Stimulated activated naive CD8-positive, alpha-beta T cell treated with anti-CD3 and anti-CD28 coated beads, Interleukin-15, amount 100 ng/mL, for 72 hours (primary cell): ENCODE results near the gene FGD3.
A peak's percentile ranks its signal among the peaks of the same experiment; 100 is the strongest.

Source experiments
- ATAC-seq: fragments of 150-1000 bp; cut with Tn5 transposase; 2 replicates; pipeline ENCODE4 v1.10.0; 2021; ENCODE audit warnings: mild to moderate bottlenecking, moderate library complexity
- DNase-seq, 2 donors: peaks; one replicate each; pipeline ENCODE4 v3.0.0; 2021 to 2022
- H3K27ac Mint-ChIP-seq, 2 donors: one replicate each; pipeline ENCODE4 v1.8.0; 2022; ENCODE audit warnings: mild to moderate bottlenecking in 2 of 2, mixed read lengths in 2 of 2, moderate library complexity in 2 of 2
- H3K27me3 Mint-ChIP-seq: one replicate; pipeline ENCODE4 v1.8.0; 2022; ENCODE audit warnings: mixed read lengths
- H3K4me1 Mint-ChIP-seq: one replicate; pipeline ENCODE4 v1.8.0; 2022; ENCODE audit warnings: mild to moderate bottlenecking, mixed read lengths
- H3K4me3 Mint-ChIP-seq, 2 donors: one replicate each; pipeline ENCODE4 v1.8.0; 2022; ENCODE audit warnings: mild to moderate bottlenecking in 2 of 2, mixed read lengths in 2 of 2, moderate library complexity in 1 of 2
- H3K9me3 Mint-ChIP-seq, 2 donors: one replicate each; pipeline ENCODE4 v1.8.0; 2022; ENCODE audit warnings: mixed read lengths in 2 of 2

Gene FGD3

DNA sequence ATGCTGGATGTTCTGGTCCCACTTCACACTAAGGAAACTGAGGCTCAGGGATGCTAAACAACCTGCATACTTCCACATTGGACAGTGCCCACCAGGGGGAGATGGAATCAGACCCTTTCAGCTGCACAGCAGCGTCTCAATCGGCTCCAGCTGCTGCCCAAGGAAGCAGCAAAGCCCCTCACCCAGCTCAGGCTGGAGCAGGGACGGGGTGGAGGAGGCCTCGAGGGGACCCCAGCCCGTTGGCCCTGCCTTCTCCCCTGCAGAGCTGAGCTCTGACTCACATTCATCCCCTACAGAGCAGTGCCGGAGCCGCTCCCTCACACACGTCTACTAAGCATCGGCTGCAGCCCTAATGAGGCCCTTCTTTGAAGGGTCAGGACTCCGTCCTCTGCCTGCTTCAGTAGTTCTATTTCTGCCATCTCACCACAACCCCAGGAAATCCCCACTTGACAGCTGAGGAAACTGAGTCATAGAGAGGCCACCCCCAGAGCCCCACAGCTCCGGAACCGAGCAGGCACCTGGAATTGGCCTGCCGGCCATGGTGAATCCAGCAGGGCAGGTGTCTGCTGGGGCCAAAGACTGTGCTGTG is 89.7 kb downstream of the FGD3 start:
- peaks cover 8 to 14% of the 10 kb centered on the region in 2 donors for H3K9me3 Mint-ChIP-seq
- H3K4me3 Mint-ChIP-seq: peak overlapping the region in 1 of 2 donors; percentile 18
- peak overlapping the region; percentile 52 to 60 for H3K27ac Mint-ChIP-seq
- DNase-seq (no peak), ATAC-seq (no peak)
- H3K27me3 Mint-ChIP-seq: no peaks in the 10 kb centered on the region
- peaks cover 68% of the 10 kb centered on the region for H3K4me1 Mint-ChIP-seq

DNA sequence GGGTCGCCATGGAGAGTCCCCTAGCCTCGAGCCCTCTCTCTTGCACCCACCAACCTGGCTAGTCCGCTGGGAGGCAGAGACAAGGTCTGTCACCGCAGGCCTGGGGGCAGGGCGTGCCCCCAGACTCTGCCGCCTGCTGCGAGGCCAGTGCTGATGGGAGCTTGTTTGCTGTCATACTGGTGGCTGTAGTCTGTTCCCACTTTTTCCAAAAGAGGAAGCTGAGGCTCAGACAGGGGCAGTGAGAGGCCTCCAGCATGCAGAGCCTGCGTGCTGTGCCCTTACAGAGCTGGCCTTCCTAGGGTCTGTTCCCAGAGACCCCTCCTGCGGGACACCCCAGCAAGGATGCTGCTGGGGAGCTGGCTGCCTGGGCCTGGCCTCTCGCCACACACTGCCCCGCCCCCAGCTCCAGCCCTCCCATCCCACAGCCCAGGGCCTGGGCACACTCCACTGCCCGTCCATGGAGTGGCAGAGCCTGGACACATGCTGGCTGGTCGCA is 90.2 kb downstream of the FGD3 start:
- DNase-seq (no peak), ATAC-seq (peak; percentile 8)
- H3K4me1 Mint-ChIP-seq: peaks cover 73% of the 10 kb centered on the region
- H3K27me3 Mint-ChIP-seq: no peaks in the 10 kb centered on the region
- no peak overlapping the region for H3K4me3 Mint-ChIP-seq
- H3K27ac Mint-ChIP-seq: peak overlapping the region; percentile 52 to 91
- peaks cover 8 to 16% of the 10 kb centered on the region in 2 donors for H3K9me3 Mint-ChIP-seq

DNA sequence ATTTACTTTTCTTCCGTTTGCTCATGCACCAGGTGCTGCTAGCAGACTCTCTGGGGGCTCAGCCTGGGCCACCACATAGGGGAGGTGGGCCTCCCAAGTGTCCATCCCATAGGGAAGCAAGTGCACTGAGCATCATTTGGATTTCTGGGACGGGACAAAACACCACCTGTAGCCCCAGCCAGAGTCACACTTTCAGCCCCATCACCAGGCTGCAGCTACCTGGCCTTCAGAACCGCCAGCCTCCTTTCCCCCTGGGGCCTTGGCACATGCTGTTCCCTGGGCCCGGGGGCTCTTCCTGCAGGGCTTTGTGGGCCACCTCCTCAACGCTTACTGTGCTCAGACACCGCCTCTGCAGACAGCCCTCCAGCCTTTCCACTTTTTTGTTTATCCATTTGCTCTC is 91.6 kb downstream of the FGD3 start:
- Mint-ChIP-seq H3K4me1 (peaks cover 87% of the 10 kb centered on the region), H3K27me3 (no peaks in the 10 kb centered on the region), H3K27ac (peak overlapping the region; percentile 12 to 85), H3K9me3 (peaks cover 8 to 22% of the 10 kb centered on the region in 2 donors), H3K4me3 (no peak overlapping the region)
- ATAC-seq: no peak
- DNase-seq: no peak

- peak overlapping the region in 1 of 2 donors; percentile 12 for H3K27ac Mint-ChIP-seq
- DNase-seq (no peak), ATAC-seq (no peak)
- peaks cover 85% of the 10 kb centered on the region for H3K4me1 Mint-ChIP-seq
- no peaks in the 10 kb centered on the region for H3K27me3 Mint-ChIP-seq
- peaks cover 8 to 22% of the 10 kb centered on the region in 2 donors for H3K9me3 Mint-ChIP-seq
- H3K4me3 Mint-ChIP-seq: no peak overlapping the region
Observed at GRCh38 chr9:93039456-93039855, 92.1 kb downstream of the FGD3 start.

GRCh38 chr9:93039976-93040375 is 92.7 kb downstream of the FGD3 start:
- Mint-ChIP-seq H3K9me3 (peaks cover 8 to 22% of the 10 kb centered on the region in 2 donors), H3K4me1 (peaks cover 82% of the 10 kb centered on the region), H3K4me3 (no peak overlapping the region), H3K27me3 (no peaks in the 10 kb centered on the region), H3K27ac (peak overlapping the region; percentile 58 to 93)
- DNase-seq (no peak), ATAC-seq (no peak)

GRCh38 chr9:93040409-93040808 is 93.1 kb downstream of the FGD3 start:
- no peak overlapping the region for H3K4me3 Mint-ChIP-seq
- ATAC-seq: peak; percentile 1

DNA sequence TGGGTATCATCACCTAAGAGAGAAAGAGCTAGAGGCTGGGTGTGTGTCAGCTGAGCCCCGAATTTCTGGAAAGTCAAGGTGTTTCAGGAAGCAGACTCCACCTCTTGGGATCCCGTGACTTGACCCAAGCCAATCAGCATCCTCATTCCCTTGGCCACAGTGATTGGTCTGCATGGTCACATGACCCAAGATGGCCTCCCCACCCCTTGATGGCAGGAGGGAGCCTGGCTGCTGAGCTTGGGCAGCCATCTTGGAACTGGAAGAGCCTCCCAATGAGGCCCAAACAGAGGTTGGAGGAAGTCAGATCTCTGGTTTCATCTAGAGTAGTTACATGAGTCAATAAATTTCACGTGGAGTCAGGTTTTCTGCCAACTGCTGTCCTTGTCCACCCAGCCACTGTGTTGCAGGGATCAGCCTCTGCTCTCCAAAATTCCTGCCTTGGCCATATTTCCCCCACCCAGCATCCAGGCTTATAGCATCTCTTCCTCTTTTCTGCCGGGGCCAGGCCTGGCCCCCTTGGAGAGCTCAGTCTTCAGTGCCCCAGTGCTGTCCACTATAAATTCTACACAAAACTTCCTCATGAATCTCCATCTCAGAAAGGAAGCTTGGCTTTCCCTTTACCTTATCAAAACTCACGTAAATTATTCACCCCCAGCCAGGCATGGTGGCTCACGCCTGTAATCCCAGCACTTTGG is 93.9 kb downstream of the FGD3 start:
- Mint-ChIP-seq H3K27ac (peak overlapping the region; percentile 27 to 92), H3K9me3 (peaks cover 8 to 22% of the 10 kb centered on the region in 2 donors), H3K4me1 (peaks cover 73% of the 10 kb centered on the region), H3K27me3 (no peaks in the 10 kb centered on the region), H3K4me3 (no peak overlapping the region)
- DNase-seq (peak in 1 of 2 donors; percentile 37), ATAC-seq (peak; percentile 44)

More at GRCh38 chr9:93040409-93040808, 93.1 kb downstream of the FGD3 start:
- H3K27me3 Mint-ChIP-seq: no peaks in the 10 kb centered on the region
- H3K9me3 Mint-ChIP-seq: peaks cover 8 to 22% of the 10 kb centered on the region in 2 donors
- peak overlapping the region in 1 of 2 donors; percentile 76 for H3K27ac Mint-ChIP-seq
- no peak for DNase-seq
- H3K4me1 Mint-ChIP-seq: peaks cover 82% of the 10 kb centered on the region

DNA sequence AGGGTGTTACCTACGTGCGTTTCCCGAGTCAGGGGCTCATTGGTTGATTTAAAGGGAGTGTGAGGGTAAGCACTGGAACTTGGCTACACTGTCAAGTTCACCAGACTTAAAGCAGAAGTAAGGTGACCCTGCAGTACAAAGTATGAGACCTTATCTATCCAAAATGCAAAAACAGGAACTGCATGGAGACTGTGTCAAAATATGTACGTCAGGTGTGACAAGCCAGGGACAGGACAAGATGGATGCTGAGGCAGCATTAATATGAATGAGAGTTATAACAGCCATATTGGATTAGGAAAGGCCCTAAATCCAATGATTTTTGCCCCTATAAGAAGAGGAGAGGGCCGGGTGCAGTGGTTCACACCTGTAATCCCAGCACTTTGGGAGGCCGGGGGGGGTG is 95.8 kb downstream of the FGD3 start:
- H3K4me1 Mint-ChIP-seq: peaks cover 55% of the 10 kb centered on the region
- DNase-seq (no peak), ATAC-seq (no peak)
- peak overlapping the region; percentile 85 to 93 for H3K27ac Mint-ChIP-seq
- peaks cover 8 to 22% of the 10 kb centered on the region in 2 donors for H3K9me3 Mint-ChIP-seq
- H3K4me3 Mint-ChIP-seq: no peak overlapping the region
- no peaks in the 10 kb centered on the region for H3K27me3 Mint-ChIP-seq

- ATAC-seq (no peak), DNase-seq (no peak)
- Mint-ChIP-seq H3K4me1 (peaks cover 51% of the 10 kb centered on the region), H3K27ac (peak overlapping the region; percentile 30 to 69), H3K4me3 (no peak overlapping the region), H3K9me3 (peaks cover 8 to 22% of the 10 kb centered on the region in 2 donors), H3K27me3 (no peaks in the 10 kb centered on the region)
Observed at GRCh38 chr9:93045521-93045920, 98.2 kb downstream of the FGD3 start.

GRCh38 chr9:93048566-93049448 is 101.5 kb downstream of the FGD3 start:
- no peaks in the 10 kb centered on the region for H3K9me3 Mint-ChIP-seq
- no peaks in the 10 kb centered on the region for H3K27me3 Mint-ChIP-seq
- peak; percentile 42 for ATAC-seq
- peaks cover 30% of the 10 kb centered on the region for H3K4me1 Mint-ChIP-seq
- H3K27ac Mint-ChIP-seq: peak overlapping the region; percentile 38 to 93
- H3K4me3 Mint-ChIP-seq: no peak overlapping the region
- no peak for DNase-seq

DNA sequence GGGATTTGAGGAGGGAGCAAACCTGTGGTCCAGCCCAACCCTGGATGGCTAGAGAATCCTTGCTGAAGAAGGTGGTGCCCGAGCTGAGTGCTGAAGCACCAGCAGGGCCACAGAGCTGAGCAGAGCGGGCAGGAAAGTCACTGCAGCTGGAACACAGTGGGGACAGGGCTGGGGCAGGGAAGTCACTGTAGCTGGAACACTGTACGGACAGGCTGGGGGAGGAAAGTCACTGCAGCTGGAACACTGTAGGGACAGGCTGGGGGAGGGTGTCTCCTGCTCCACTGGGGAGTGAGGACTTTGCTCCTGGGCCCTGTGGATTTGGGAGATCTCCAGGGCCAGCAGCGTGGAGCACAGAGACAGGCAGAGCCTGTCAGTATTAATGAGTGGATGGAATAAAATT is 102.2 kb downstream of the FGD3 start:
- ATAC-seq (no peak), DNase-seq (no peak)
- Mint-ChIP-seq H3K9me3 (no peaks in the 10 kb centered on the region), H3K27me3 (no peaks in the 10 kb centered on the region), H3K4me3 (no peak overlapping the region), H3K27ac (no peak overlapping the region), H3K4me1 (peaks cover 34% of the 10 kb centered on the region)

- Mint-ChIP-seq H3K27me3 (no peaks in the 10 kb centered on the region), H3K4me1 (peaks cover 40% of the 10 kb centered on the region), H3K9me3 (no peaks in the 10 kb centered on the region), H3K4me3 (no peak overlapping the region), H3K27ac (peak overlapping the region in 1 of 2 donors; percentile 36)
- no peak for DNase-seq
- ATAC-seq: no peak
Observed at GRCh38 chr9:93050231-93050630, 102.9 kb downstream of the FGD3 start.

DNA sequence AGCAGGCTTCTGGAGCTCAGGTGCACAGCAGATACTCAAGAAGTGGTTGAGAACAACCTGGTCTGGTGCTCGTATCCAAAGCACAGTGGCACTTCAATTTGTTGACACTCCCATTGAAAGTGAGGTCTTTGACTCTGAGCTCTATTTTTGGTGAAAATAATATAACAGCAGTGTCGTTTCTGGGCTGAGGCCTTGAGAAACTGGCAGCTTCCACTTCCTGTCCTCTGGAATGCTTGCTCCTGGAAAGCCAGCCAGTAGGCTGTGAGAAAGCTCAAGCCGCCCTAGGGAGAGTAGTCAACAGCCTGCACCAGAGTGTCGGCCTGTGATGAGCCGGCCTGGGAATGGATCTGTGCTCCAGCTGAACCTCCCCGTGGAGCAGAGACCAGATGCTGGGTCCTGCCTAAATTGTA is 104.4 kb downstream of the FGD3 start:
- no peak for DNase-seq

DNA sequence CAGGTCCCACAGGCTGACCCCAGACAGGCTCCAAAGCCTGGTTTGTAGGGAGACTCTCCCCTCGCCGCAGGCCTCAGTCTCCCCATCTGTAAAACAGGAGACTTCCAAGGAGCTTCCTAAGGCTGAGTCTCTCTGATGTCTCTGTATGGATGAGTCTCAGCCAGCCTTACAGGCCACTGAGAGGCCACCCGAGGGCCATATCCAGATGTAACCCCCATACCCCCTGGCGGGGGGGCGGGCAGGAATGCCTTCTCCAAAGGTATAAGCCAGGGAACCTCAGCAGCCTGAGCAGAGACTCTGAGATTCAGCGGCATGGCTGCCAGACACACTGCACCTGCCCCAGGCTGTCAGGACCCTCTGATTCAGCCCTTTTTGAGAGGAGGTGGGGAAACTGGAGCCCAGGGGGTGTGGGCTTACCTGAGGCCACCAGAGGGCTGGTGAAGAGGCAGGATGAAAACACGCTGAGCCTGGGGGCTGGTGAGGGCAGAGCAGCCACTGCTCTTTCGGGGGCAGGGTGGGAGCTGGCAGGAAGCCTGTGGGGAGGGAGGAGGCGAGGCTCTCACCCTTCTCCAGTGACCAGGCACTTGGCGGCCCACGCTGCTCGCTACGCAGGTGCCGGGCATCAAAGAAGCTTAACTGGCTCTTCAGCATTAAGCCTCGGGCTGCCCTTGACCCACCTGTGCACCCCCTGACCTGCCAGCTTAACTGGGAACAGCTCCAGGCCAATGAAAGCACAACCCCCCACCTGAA is 105.6 kb downstream of the FGD3 start:
- no peak overlapping the region for H3K27ac Mint-ChIP-seq

More for the DNA sequence above, 104.4 kb downstream of the FGD3 start:
- Mint-ChIP-seq H3K4me1 (peaks cover 50% of the 10 kb centered on the region), H3K27ac (no peak overlapping the region), H3K4me3 (no peak overlapping the region), H3K9me3 (no peaks in the 10 kb centered on the region), H3K27me3 (no peaks in the 10 kb centered on the region)
- no peak for ATAC-seq

DNA sequence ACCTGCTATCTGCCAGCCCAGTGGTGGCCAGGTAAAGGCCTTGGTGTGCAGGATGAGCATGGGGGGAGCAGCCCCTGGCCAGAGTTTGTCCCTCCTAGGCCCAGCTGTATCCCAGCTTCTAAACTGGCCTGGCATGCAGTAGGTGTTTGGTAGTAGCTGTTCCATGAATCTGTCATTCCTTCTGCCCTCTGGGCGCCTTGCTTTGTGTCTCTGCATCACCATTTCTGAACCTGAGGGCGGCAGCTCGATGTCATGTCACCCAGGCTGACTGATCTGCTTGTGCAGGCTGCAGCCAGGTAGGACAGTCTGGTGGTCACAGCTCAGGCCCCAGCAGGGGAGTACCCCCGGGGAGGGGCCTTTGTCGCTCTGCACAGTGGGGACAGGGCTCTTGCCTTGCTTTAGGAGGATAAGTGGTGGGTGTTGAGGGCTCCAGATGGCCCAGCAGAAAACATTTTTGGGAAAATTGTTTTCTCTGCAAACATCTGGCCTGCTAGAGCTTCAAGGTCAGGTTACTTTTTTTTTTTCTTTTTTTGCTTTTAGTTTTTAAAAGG is 106.5 kb downstream of the FGD3 start:
- Mint-ChIP-seq H3K4me1 (peaks cover 57% of the 10 kb centered on the region), H3K27ac (no peak overlapping the region), H3K27me3 (no peaks in the 10 kb centered on the region), H3K9me3 (no peaks in the 10 kb centered on the region), H3K4me3 (no peak overlapping the region)
- DNase-seq (no peak), ATAC-seq (no peak)

More for the DNA sequence above, 105.6 kb downstream of the FGD3 start:
- no peak for DNase-seq
- no peaks in the 10 kb centered on the region for H3K9me3 Mint-ChIP-seq
- no peak overlapping the region for H3K4me3 Mint-ChIP-seq
- peaks cover 60% of the 10 kb centered on the region for H3K4me1 Mint-ChIP-seq
- no peaks in the 10 kb centered on the region for H3K27me3 Mint-ChIP-seq
- ATAC-seq: peak; percentile 43
